A549 (cell line): ENCODE results near the gene SHC4.

Experiments
- CHD2 ChIP-seq: fragments of 150-350 bp; IDR thresholded peaks from 2 replicates; pipeline ENCODE4 v1.6.1; 2014; ENCODE audit warnings: low read length; ENCODE audit not compliant: partially characterized antibody
- KDM1A ChIP-seq: fragments of 200-600 bp; sonication (generic); IDR thresholded peaks from 2 replicates; pipeline ENCODE4 v1.6.1; 2016; ENCODE audit warnings: low read depth, mild to moderate bottlenecking
- MAX ChIP-seq: IDR thresholded peaks from 2 replicates; pipeline ENCODE4 v1.6.1; 2012
- TF ChIP-seq, protein P1 (sequence below): IDR thresholded peaks from 2 replicates; pipeline ENCODE4 v1.6.1; 2012; ENCODE audit warnings: low read depth, borderline replicate concordance

DNA sequence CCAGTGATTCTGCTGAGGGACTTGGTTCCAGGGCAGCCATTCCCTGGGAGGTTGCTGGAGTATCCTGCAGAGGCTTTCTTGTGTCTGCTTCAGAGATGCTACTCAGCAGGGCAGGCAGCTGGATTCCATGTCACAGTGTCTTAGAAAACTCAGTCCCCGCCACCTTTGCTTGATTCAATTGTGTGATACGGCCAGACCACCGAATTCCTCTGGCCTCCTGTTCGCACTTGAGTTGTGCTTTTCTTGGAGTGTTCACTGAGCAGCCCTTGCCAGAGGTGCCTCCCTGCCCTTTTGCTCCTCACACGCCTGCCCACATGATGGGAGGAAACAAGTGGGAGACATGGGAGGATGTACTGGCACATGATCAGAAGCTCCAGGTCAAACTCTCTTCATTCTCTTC, 19.6 kb upstream of the SHC4 start:
- TF ChIP-seq CHD2 = no peak
- TF ChIP-seq KDM1A = no peak
- no peak for TF ChIP-seq MAX
- TF ChIP-seq, protein P1, sequence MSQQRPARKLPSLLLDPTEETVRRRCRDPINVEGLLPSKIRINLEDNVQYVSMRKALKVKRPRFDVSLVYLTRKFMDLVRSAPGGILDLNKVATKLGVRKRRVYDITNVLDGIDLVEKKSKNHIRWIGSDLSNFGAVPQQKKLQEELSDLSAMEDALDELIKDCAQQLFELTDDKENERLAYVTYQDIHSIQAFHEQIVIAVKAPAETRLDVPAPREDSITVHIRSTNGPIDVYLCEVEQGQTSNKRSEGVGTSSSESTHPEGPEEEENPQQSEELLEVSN = no peak
